Astrocyte of the hippocampus (primary cell): ENCODE measurements around the gene CCN5.
"Not testable (repeated sequence)": the region's sequence is repeated elsewhere in the genome, so short reads cannot be mapped to it uniquely, and the experiment has no call there.

Experiments
- DNase-seq: peaks from one replicate; pipeline ENCODE4 v3.0.0; 2011; ENCODE audit warnings: low read depth, low spot score

CCN5 gene

DNA sequence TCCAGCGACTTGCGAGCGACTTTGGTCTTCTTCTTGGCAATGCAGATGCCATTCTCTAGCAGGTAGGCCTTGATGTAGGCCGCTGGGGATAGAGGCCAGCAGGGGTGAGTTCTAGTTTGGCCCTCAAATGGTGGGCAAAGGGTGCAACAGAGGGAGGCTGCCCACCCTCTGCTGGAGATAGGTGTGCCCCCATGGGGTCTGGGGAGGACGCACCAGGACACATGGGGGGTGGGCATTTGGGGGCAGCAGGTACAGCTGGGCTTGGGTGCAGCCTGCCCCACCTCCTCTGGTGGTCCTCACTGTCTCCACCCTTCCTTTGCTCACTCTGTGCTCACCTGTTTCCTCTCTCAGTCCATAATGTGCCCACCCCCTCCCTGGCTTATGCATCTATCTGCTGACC, 41.8 kb downstream of the CCN5 start:
- DNase-seq: no peak

DNA sequence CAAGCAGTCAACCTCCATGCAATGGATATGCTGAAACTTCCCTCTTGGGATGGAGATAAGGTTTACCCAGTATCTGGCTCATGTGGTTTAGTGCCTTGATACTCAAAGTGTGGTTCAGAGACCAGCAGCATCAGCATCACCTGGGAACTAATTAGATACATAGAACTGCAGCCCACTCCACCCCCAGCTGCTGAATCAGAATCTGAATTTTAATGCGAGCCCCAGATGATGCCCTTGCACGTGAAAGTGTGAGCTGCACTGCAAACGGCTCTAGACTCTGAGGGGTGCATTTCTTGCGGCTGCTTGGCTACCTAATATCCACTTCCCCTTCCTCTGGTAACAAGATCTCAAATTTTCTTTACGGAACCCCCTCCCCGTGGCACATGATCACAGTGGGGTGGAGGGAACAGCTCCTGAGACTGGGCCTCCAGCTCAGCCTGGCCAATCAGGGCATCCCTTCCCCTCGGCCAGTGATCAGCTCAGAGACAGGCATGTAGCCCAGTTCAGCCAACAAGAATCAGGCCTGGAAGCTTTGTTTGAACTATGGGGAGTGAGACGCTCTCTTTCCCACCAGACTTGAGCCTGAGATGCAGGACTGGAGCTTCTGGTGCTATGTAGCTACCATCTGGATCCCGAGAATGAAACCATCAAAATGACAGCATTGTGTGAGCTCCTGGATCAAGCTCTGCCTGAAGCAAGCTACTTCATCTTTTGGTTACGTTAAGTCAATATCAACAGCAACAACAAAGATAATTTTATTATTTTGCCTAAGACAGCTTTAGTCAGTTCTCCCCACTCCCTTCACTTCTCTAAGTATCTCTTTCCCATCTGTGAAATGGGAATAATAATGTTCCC, 43.3 kb downstream of the CCN5 start:
- no peak for DNase-seq

DNA sequence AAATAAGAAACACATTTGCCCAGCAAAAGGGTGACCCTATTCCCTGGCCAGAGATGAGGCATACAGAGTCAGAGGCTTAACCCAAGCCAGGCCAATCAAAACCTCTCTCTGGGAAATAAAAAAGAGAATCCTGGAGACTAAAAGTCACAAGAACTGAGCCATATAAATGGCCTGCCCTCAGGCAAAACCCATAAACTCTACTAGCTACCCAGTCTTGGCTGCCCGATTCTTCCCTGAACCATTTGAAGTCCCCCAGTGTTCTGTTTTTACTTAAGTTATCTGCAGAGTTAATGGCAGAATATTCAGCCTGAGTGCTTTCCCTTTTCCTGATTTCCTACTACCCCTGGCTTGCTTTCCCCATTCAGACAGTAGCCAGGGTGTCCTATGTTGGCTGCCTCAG, 44.4 kb downstream of the CCN5 start:
- no peak for DNase-seq

DNA sequence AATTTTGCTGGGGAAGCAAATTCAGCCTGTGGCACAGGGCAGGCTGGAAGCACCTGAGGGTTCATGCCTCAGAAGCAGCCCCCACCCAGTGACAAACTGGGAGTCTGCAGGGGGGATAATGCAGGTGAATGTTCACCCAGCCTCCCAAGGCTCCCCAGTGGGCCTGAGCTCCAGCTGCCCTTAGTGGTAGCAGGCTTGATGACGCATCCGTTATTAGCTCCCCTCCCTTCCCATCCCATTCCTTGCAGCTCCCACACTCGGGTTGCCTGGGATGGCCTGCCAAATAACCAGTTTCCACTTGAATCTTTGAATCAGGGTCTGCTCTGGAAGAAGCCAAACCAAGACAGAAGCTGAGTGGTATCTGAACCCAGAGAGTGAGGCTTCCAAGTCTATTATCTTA, 46.3 kb downstream of the CCN5 start:
- no peak for DNase-seq

DNA sequence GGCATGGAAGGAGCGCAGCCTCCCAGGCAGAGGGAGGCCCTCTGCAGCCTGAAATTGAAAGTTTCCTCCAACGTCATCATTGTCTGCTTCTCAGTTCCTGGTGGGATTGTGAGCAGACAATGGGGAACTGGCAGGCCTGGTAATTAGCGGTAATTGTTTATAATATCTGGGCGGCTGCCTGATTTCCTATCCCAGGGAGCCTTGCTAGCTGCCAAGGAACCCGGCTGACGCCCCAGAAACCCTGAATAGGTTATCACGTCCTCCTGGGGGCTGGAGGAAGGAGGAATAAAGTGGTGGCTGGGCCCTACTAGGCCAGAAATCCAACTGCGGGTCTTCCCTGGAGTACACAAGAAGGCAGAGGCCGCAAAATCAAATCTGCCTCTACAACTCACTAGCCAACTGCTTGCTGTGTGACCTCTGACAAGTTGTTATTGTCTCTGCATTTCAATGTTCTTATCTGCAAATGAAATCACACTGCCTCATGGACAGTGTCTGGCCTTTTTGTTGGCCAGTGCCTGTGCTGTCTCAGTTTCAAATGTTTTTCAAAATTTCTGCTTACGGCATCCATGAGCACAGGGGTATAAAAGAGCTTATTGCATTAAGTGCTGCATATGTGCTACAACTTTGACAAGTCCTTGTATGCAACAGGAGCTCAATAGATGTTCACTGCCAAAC, 47.4 kb downstream of the CCN5 start:
- DNase-seq: no peak

DNA sequence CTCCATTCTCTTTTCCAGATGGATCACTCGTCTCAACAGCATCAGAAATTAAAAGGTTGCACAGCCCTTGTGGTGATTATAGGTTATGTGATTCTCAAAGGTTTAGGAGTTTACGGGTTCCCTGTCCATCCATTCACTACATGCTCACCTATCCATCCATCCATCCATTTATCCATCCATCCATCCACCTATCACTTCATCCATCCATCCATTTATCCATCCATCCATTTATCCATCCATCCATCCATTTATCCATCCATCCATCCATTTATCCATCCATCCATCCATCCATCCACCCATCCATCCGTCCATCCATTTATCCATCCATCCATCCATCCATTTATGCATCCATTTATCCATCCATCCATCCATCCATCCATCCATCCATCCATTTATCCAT, 48.6 kb downstream of the CCN5 start:
- DNase-seq: not testable (repeated sequence)

DNA sequence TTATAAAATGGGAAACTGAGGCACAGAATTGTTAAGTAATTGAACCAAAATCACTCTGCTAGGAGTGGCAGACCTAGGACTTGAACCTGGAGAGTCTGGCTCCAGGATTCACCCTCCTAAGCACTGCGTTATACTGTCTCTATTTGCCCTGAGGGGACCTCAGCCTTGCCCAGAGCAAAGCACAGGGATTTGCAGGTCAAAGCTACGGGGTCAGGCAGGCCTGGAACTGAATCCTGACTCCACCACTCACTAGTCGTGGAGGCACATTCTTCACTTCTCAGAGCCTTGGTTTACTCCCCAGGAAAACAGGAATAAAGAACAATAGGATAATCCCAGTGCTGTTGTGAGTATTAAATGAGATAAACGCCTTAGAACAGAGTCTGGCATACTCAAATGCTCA, 49.9 kb downstream of the CCN5 start:
- DNase-seq: no peak

DNA sequence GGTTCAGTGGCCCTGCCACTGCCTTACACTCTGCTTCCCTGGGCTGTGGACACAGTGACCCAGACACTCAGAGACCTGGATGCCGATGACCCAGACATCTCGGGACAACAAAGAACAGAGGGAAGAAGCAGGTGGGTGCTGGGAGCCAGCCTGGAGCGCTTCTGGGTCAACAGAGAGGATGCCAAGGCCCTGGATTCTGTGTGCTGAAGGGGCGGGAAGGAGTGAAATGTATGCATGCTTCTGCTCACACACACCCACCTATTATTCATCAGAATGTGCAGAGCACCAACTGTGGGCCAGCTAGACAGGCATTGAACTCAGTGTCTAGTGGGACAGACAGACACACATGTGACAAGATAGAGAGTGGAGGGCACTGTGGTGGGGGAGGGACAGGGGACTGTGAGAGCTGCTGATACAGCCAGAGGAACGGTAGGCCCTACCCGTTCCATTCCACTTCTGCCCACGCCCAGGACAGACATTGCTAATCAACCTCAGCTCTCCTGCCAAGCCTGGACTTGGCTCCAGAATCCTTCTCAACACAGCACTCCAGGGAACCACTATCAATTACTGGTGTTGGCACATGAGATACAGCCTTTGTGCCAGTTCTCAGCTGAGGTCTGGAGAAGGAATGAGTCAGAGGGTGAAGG, 50.7 kb downstream of the CCN5 start:
- peak; percentile 63 for DNase-seq

DNA sequence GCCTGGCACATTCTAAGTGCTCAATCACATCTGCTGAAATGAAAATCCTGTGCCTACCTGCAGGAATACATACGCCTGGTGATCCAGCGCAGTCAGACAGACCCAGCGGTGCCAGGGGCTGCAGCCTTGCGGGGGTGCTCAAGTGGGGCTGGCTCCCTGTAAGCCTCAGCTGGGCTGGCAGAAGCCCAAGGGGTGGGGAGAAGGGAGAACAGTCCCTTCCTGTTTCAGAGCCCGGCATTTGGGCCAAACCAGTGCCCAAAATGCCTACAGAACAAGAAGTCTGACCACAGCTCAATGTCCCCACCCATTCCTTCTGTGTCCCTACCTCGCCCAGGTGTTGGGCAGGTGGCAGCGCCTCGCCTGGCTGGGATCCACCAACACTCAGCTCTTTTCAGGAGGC, 53.1 kb downstream of the CCN5 start:
- DNase-seq: no peak

DNA sequence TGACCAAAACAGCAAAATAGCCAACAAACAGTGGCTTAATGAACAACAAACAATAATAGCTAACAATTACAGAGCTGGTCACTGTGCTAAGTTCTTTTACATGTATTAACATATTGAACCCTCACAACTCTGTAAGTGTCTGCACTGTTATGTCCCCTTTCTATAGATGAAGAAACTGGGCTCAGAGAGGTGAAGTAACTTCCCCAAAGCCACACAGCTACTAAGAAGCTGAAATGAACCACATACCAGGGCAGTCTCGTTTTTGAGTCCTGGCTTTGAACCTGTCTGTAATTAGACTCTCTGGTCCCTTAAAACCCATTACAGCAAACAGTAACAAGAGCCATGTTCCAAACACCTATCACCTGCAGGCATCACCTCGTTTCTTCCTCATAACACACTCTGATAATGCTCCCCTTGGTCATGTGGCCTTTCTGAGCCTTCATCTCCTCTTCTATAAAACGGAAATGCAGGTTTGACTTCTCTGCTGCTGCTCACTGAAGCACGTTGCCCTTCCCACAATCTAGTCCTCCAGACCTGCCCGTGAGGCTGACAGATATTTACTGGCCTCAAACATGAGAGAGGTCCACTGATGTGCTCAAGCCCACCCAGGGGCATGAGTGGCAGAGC, 53.8 kb downstream of the CCN5 start:
- DNase-seq: no peak

DNA sequence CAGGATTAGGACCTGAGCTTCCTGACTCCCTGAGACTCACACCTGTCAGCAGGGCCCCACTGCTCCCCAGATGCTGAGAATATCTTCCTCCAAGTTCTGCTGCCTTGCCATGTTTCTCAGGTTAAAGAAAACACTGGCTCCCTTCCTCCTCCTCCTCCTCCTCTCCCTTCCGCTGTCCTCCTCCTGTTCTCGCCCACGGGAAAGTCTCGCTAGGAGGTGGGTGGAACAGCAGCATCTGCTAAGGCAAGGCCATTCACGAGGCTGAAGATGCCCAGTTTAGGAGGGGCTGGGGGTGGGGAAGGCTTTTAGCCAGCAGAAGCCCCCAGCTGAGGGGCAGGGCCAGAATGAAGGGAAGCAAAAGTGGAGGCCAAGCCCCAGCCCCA, 54.3 kb downstream of the CCN5 start:
- no peak for DNase-seq

DNA sequence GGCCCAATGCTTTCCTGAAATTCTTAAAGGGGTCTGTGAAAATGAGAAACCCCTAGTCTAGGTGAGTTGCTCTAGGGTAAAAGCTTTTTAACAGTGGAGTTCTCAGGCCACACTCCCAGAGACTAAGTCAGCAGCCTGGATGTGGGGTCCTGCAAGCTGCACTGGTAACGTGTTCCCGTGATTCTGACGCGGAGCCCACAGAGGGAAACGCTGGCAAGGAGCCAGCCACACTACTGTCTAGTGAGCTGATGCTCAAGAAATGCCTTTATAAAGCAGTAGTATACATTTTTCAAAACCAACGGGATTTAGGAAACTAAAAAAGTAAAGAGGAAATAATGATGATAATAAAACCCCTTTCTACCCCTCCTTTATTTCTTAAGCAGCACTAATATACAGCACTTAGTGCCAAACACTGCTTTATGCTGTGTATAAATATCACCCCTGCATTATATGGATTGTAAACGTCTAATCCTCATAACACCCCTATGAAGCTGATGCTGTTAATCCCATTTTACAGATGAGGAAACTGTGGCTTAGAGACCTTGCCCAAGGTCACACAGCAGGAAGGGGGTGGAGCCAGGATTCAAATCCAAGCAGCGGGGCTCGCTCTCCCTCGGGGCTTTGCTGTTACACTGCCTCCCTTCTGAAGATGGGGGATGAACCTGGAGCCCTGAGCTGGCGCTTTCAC, 55.5 kb downstream of the CCN5 start:
- no peak for DNase-seq

DNA sequence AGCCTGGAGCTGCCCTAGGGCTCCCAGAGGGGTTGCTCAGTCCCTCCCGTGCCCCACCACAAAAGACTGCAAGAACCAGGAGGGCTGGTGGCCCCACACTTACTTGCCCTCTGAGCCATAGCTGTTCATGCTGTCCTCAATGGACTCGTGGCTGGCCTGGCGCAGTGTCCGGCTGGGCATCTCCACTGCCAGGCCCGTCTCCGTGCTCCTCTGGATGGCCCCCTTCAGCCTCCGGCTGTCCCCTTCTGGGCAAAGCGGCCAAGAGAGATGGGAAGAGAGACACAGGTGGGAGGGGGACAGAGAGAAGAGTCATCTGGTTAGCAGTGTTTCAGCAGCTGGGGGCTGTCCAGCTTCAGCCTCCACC, 56.0 kb downstream of the CCN5 start:
- DNase-seq: no peak

DNA sequence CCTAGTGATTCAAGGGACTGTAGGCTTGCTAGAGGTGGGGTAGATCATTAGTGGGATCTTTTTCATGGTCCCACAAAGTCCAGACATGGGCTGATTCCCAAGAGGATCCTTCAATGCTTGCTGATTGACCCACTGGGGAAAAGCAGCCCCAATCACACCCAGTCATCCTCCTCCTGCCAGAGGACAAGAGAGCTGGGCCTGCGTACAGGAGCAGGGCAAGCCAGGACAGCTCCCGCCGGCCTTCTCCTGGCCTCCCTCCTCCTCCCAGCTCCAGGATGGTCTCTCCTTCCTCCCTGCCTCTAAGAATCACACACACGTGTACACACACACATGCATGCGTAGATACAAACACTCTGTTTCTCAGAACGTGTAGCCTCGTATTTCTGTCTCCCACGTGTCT, 57.5 kb downstream of the CCN5 start:
- no peak for DNase-seq

DNA sequence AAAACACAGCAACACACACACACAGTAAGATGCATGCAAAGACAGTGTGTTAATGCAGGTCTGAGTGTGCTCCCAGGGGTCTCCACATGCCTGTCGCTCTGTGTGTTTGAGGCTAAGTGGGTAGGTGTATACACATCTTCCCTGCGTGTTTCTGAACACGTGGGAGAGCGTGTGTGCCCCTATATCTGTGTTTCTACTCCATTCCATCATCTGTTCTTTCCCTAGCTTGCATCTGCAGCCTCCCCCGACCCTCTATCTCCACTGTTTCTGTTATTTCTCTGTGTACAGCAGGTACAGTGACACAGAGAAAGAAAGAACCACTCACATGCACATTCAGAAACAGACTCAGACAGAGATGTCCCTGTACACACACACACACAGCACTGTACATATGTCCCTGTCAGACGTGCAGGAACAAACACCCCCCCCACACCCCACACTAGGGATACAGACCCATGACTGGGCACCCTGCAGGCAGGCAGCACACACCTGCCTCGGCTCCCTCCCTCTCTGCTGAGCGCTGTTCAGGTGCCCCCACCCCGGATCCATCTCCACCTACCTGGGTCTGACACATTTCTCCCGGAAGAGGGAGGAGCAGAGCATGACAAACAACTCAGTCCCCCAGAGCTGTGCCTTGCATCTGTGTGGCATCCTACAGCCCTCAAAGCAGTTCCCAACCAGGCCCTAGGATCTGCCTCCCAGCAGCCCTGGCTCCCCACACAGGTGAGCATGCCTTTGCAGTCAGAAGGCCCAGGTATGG, 58.1 kb downstream of the CCN5 start:
- DNase-seq: no peak

DNA sequence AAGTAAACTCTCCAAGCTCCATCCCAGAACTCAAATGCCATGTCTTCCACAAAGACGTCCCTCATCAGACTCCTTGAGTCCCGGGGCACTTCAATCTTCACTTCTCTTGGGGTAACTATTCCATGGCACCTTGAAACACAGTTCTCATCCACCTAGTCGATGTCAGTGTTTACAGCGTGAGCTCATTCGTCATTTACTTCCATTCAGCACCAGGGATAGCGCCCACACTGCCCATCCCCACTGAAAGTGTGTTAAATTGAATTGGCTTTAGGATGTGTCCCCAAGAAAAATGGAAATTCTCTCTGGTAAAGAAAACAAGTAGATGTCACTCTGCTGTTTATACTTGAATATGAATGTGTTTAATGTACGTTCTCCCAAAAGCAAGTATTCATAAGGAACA, 61.8 kb downstream of the CCN5 start:
- peak; percentile 58 for DNase-seq
